Lower lobe of right lung (tissue), 2 donors: ENCODE data around the gene PRR29. TPM values are rescaled to one million over a fixed set of nuclear protein-coding genes. Genes with fewer than 3 reads are reported as not detected.
A peak's percentile ranks its signal among the peaks of the same experiment; 100 is the strongest.

ENCODE experiments used
- ATAC-seq, 2 donors: fragments of 200-7000 bp; cut with Tn5 transposase; one replicate each; pipeline ENCODE4 v1.9.1; 2020 to 2022; ENCODE audit warnings: mild to moderate bottlenecking in 2 of 2, moderate library complexity in 2 of 2
- DNase-seq: peaks from one replicate; pipeline ENCODE4 v3.0.0-alpha.2; 2020
- H3K27ac ChIP-seq: fragments of 200-600 bp; one replicate; pipeline ENCODE4 v1.8.0; 2022
- H3K27me3 ChIP-seq: fragments of 200-600 bp; one replicate; pipeline ENCODE4 v1.8.0; 2022; ENCODE audit warnings: low read depth
- H3K36me3 ChIP-seq: fragments of 200-600 bp; one replicate; pipeline ENCODE4 v1.8.0; 2022; ENCODE audit warnings: mild to moderate bottlenecking
- H3K4me1 ChIP-seq: fragments of 200-600 bp; one replicate; pipeline ENCODE4 v1.8.0; 2022
- H3K4me3 ChIP-seq: fragments of 200-600 bp; one replicate; pipeline ENCODE4 v1.8.0; 2022; ENCODE audit warnings: mild to moderate bottlenecking
- H3K9me3 ChIP-seq: fragments of 200-600 bp; one replicate; pipeline ENCODE4 v1.8.0; 2022
- intact Hi-C: fragments of 100-400 bp; cut with DNase I; formaldehyde crosslinking; loops from one replicate; pipeline ENCODE4 v1.11.0; 2022
- total RNA-seq: library from RNA; stranded (reverse); fragmentation: NEBNext Ultra II Directional; extraction: Animal tissue kit (Norgen Biotek cat#: 25700); gene quantifications from one replicate; pipeline ENCODE4 v1.2.1, GENCODE V29; 2021
- TF ChIP-seq, protein P1 (sequence below): fragments of 200-600 bp; IDR thresholded peaks from one replicate; pipeline ENCODE4 v1.8.0; 2022; ENCODE audit warnings: antibody characterized with exemption, mild to moderate bottlenecking
- donor health status: DM: no; HTN: yes; CAD: no; lungs with severe emphysema.

The PRR29 gene
- total RNA-seq, 1 donor from 2014 or later: 11.3 TPM

DNA sequence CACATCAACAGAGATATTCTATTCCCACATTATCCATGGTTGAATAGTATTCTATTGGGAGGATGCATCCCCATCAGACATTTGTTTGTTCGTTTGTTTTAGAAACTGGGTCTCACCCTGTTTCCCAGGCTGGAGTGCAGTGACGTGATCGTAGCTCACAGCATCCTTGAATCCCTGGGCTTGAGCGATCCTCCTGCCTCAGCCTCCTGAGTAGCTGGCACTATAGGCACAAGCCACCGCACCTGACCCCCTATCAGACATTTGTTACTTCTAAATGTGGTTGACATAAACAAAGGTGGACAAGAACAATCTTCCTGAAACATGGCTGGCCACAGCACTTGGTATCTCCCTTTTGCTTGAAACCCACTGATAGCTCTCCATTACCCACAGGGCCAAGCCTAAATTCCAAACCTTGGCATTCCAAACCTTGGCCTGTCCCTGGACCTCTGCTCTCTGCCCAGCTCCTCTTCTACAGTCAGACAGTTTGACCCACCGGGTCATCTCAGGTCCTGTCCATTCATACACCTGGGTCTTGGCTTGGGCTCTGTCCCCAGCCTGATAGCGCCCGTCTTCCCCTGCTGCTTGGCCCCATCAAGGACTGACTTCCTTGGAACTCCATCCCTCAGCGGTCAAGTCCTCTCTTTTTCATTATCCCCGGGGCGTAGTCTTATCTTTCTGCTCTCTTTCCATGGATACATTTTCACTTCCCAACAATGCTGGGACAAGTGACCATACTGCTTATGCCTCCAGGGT is 1.5 kb upstream of the PRR29 start:
- no peak overlapping the region for H3K27ac ChIP-seq

DNA sequence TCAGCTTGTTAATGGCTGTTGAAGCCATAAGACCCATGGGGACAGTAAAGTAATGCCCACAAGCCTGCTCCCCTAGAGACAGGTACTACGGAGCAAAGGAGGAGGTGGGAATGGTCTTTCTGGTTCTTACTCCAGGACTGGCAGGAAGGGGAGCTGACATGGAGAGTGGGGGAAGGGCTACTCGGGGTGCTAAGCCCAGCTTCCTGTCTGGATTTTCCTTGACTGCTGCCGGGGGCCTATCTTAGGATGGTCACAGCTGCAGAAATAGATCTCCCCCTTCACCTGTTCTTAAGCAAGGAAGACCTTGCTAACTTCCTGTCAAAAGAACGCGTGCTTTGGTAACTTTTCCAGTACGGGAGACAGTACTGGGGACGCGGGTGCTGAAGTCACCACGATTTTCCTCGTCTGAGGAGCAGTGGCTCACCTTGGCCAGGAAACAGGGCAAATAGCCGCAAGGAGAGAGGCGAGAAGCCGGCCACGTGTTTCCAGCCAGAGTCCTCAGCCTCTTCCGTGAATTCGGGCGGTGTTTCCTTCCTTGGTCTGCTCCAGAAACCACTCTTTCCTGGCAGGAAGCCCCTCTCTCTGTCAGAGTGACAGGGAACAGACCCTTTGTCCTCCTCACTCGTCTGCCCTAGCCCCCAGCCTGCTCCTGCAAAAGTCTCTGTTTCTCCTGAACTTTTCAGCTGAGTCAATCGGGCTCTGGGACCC is 656 bp upstream of the PRR29 start:
- peaks cover 15% of the 10 kb centered on the region for H3K27me3 ChIP-seq
- no peaks in the 10 kb centered on the region for H3K9me3 ChIP-seq
- H3K36me3 ChIP-seq: no peaks in the 10 kb centered on the region
- intact Hi-C loops: no loop called here
- ATAC-seq (peak in 1 of 2 donors; percentile 14), DNase-seq (peak; percentile 39)
- peaks cover 31% of the 10 kb centered on the region for H3K4me1 ChIP-seq
- peak overlapping the region; percentile 73 for H3K4me3 ChIP-seq
- TF ChIP-seq, protein P1, sequence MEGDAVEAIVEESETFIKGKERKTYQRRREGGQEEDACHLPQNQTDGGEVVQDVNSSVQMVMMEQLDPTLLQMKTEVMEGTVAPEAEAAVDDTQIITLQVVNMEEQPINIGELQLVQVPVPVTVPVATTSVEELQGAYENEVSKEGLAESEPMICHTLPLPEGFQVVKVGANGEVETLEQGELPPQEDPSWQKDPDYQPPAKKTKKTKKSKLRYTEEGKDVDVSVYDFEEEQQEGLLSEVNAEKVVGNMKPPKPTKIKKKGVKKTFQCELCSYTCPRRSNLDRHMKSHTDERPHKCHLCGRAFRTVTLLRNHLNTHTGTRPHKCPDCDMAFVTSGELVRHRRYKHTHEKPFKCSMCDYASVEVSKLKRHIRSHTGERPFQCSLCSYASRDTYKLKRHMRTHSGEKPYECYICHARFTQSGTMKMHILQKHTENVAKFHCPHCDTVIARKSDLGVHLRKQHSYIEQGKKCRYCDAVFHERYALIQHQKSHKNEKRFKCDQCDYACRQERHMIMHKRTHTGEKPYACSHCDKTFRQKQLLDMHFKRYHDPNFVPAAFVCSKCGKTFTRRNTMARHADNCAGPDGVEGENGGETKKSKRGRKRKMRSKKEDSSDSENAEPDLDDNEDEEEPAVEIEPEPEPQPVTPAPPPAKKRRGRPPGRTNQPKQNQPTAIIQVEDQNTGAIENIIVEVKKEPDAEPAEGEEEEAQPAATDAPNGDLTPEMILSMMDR: no peak
- peak overlapping the region; percentile 49 for H3K27ac ChIP-seq

More for the DNA sequence above, 1.5 kb upstream of the PRR29 start:
- intact Hi-C loops: no loop called here
- no peaks in the 10 kb centered on the region for H3K9me3 ChIP-seq
- no peak overlapping the region for H3K4me3 ChIP-seq
- ATAC-seq (no peak), DNase-seq (peak; percentile 29)
- H3K36me3 ChIP-seq: no peaks in the 10 kb centered on the region
- TF ChIP-seq, protein P1: no peak
- H3K27me3 ChIP-seq: peaks cover 15% of the 10 kb centered on the region
- H3K4me1 ChIP-seq: peaks cover 26% of the 10 kb centered on the region

DNA sequence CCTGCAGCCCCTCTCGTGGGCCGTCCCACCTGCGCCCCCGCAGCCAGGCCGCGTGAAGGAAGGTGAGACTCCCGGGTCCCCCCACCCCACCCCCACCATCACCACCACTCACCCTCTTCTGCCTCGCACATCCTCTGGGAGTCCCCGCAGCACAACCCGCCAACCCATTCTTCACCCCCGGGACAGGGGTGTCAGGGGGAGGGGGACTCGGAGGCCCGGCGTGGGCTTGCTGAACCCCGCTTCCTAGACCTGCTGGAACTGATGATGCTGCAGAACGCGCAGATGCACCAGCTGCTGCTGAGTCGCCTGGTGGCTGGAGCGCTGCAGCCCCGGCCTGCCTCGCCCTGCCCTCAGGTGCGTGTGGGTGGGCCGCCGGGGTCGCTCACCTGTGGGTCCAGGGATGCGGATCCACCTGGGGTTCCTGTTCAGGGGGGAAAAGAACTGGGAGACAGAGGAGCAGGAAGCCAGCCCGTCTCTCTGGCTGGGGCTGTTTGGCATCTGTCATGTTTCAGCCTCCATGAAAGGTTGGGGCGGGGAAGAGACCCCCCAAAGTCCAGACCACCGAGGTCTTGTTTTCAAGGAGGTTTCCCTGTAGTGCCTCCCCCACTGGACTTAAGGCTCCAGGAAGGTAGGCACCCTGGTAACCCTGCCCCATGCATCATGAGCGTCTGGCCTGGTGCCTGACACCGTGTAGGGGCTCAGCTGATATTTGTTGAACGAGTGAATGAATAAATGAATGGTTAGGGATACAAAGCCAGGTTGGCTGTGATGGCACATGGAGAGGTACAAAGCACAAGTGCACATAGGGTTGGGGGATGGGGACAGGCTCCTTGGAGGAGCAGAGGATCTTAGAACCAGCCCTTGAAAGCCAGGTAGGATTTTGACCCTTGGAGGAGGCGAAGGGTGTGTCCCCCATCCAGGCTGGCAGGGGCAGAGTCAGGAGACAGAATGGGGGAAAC is 849 bp downstream of the PRR29 start:
- ATAC-seq: no peak

GRCh38 chr17:63999680-64000531 is 1.8 kb downstream of the PRR29 start:
- DNase-seq (no peak), ATAC-seq (no peak)
- intact Hi-C loops: no loop called here
- no peak overlapping the region for H3K27ac ChIP-seq
- H3K36me3 ChIP-seq: peaks cover 18% of the 10 kb centered on the region
- no peak overlapping the region for H3K4me3 ChIP-seq
- H3K27me3 ChIP-seq: peaks cover 15% of the 10 kb centered on the region
- TF ChIP-seq, protein P1: no peak
- H3K9me3 ChIP-seq: no peaks in the 10 kb centered on the region
- peaks cover 37% of the 10 kb centered on the region for H3K4me1 ChIP-seq

More for the DNA sequence above, 849 bp downstream of the PRR29 start:
- H3K9me3 ChIP-seq: no peaks in the 10 kb centered on the region
- peak overlapping the region; percentile 73 for H3K4me3 ChIP-seq
- intact Hi-C loops: no loop called here
- TF ChIP-seq, protein P1: no peak
- DNase-seq: peak; percentile 47
- H3K27me3 ChIP-seq: peaks cover 15% of the 10 kb centered on the region
- no peak overlapping the region for H3K27ac ChIP-seq
- peaks cover 11% of the 10 kb centered on the region for H3K36me3 ChIP-seq
- H3K4me1 ChIP-seq: peaks cover 31% of the 10 kb centered on the region
